ENCODE measurements around the gene POP5.

Gene POP5

DNA sequence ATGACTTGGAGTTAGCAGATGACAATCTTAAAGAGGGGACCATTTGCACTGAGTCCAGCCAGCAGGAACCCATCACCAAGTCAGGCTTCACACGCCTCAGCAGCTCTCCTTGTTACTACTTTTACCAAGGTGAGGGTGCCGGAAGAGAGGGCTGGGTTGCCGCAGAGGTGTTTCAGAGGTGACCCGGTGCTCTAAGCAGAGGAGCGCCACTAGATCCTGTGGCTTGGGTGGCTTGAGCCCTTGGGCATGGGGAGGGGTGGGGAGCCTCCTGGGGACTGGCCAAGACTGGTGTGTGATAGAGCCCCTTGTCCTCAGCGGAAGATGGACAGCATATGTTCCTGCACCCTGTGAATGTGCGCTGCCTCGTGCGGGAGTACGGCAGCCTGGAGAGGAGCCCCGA, 17.7 kb downstream of the POP5 start:
- DNase-seq (ENCODE audit: extremely low read depth, low read depth) = no peak
- no peak for TF ChIP-seq CTCF (IDR thresholded peaks at IDR 0.05; ENCODE audit: low read depth, low read length)

- TF ChIP-seq CTCF (IDR thresholded peaks at IDR 0.05; ENCODE audit: low read depth, low read length) = no peak
Measured at GRCh38 chr12:120562906-120563305, 18.3 kb downstream of the POP5 start.

DNA sequence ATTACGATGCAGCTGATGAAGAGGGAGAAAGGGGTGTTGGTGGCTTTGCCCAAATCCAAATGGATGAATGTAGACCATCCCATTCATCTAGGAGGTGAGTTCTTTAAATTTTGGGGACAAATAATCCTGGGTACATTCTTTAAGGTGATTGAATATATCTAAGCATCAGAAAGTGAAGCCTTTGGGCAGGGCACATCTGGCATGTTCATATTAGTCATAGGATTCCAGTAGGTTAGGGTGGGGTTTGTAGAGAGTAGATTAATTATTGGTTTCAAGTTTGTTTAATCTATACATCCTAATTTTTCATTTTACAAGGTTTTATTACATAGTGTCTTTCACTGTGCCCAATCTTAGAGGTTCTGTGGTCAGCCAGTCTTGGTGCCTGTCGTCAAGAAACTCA, 23.6 kb downstream of the POP5 start:
- no peak for DNase-seq (ENCODE audit: extremely low read depth, low read depth)
- no peak for TF ChIP-seq CTCF (IDR thresholded peaks at IDR 0.05; ENCODE audit: low read depth, low read length)

More at GRCh38 chr12:120562906-120563305, 18.3 kb downstream of the POP5 start:
- no peak for DNase-seq (ENCODE audit: extremely low read depth, low read depth)

GRCh38 chr12:120554678-120555077, 26.5 kb downstream of the POP5 start:
- TF ChIP-seq CTCF (IDR thresholded peaks at IDR 0.05; ENCODE audit: low read depth, low read length) = no peak
- no peak for DNase-seq (ENCODE audit: extremely low read depth, low read depth)

GRCh38 chr12:120546050-120546386, 35.2 kb downstream of the POP5 start:
- TF ChIP-seq CTCF (IDR thresholded peaks at IDR 0.05; ENCODE audit: low read depth, low read length) = no peak
- DNase-seq (ENCODE audit: extremely low read depth, low read depth) = no peak

- no peak for TF ChIP-seq CTCF (IDR thresholded peaks at IDR 0.05; ENCODE audit: low read depth, low read length)
- DNase-seq (ENCODE audit: extremely low read depth, low read depth) = no peak
Measured at GRCh38 chr12:120544691-120545090, 36.5 kb downstream of the POP5 start.

GRCh38 chr12:120542166-120542565, 39.0 kb downstream of the POP5 start:
- TF ChIP-seq CTCF (IDR thresholded peaks at IDR 0.05; ENCODE audit: low read depth, low read length) = no peak

More at GRCh38 chr12:120542166-120542565, 39.0 kb downstream of the POP5 start:
- no peak for DNase-seq (ENCODE audit: extremely low read depth, low read depth)
